K562 (cell line): ENCODE results near the gene STS. TPM values are rescaled to one million over a fixed set of nuclear protein-coding genes. Genes with fewer than 3 reads are reported as not detected.

Source experiments
- ATAC-seq: fragments of 200-7000 bp; cut with Tn5 transposase; 3 replicates; pipeline ENCODE4 v1.9.1; 2020; ENCODE audit warnings: moderate library complexity
- BruUV-seq: library from RNA; stranded (reverse); fragments of 400-500 nt; replicated peaks from 2 replicates; lab custom pipeline; 2021; lab: Mats Ljungman, UMichigan
- CTCF ChIA-PET: fragments of 300-600 bp; formaldehyde crosslinking; extraction: SDS; loops from one replicate; lab custom pipeline; 2021; ENCODE audit warnings: low intra/inter-chr PET ratio; lab: Yijun Ruan, JAX
- POLR2A ChIA-PET: fragments of 300-600, 350-650 bp; sonication (Branson Sonifier 250); formaldehyde crosslinking; extraction: SDS; loops from one replicate; lab custom pipeline; 2021; ENCODE audit warnings: antibody characterized with exemption, inconsistent platforms; lab: Yijun Ruan, JAX
- DNase-seq, 4 experiments: peaks; one replicate each; pipeline versions ENCODE4 v3.0.0 to v3.0.0-alpha.2; 2011 to 2018; ENCODE audit warnings: low spot score in 3 of 4, mixed read lengths in 3 of 4; ENCODE audit errors: extremely low read depth in 1 of 4
- FAIRE-seq: peaks from 2 replicates; lab custom pipeline; 2011; peaks lifted over from hg19 to GRCh38; lab: Jason Lieb, UNC
- H2AFZ ChIP-seq: 2 replicates; pipeline ENCODE4 v1.6.0; 2011; ENCODE audit warnings: low read depth, low read length, control low read depth, inconsistent platforms
- H3K27ac ChIP-seq: fragments of 200-600 bp; 3 replicates; pipeline ENCODE4 v1.8.0; 2011; ENCODE audit warnings: low read depth, mild to moderate bottlenecking, control low read depth, inconsistent platforms, low read length, moderate library complexity, mixed read lengths; ENCODE audit errors: extremely low read depth
- H3K27me3 ChIP-seq, 2 experiments: fragments of 300-600 bp in 1 of 2; 2 replicates in 1 of 2; 3 replicates in 1 of 2; pipeline versions ENCODE4 v1.6.0 to v1.8.0; 2011; ENCODE audit warnings: inconsistent platforms in 2 of 2, low read length in 2 of 2, mild to moderate bottlenecking in 1 of 2, mixed read lengths in 1 of 2, moderate library complexity in 1 of 2; ENCODE audit not compliant: control insufficient read depth in 2 of 2, insufficient read depth in 2 of 2
- H3K36me3 ChIP-seq: fragments of 300-600 bp; 3 replicates; pipeline ENCODE4 v1.8.0; 2011; ENCODE audit warnings: mild to moderate bottlenecking, low read length, inconsistent platforms; ENCODE audit not compliant: control insufficient read depth, insufficient read depth
- H3K4me1 ChIP-seq, 2 experiments: fragments of 200-600 bp in 1 of 2; replicated peaks in 1 of 2; 2 replicates in 1 of 2; 3 replicates in 1 of 2; pipeline versions ENCODE4 v1.5.1 to v1.8.0; 2011; ENCODE audit warnings: inconsistent platforms in 2 of 2, low read length in 2 of 2, mild to moderate bottlenecking in 1 of 2, mixed read lengths in 1 of 2, moderate library complexity in 1 of 2; ENCODE audit not compliant: control insufficient read depth in 2 of 2, insufficient read depth in 2 of 2
- H3K4me2 ChIP-seq: 2 replicates; pipeline ENCODE4 v1.6.1; 2011; ENCODE audit warnings: low read length, control low read depth, inconsistent platforms, mixed read lengths; ENCODE audit not compliant: insufficient read depth
- H3K4me3 ChIP-seq: fragments of 200-600 bp; sonication (generic), shearing (Covaris generic); 2 replicates; pipeline ENCODE4 v1.5.1; 2016; ENCODE audit warnings: control low read depth, inconsistent platforms
- H3K79me2 ChIP-seq: fragments of 200-600 bp; 3 replicates; pipeline ENCODE4 v1.8.0; 2011; ENCODE audit warnings: low read length, inconsistent platforms; ENCODE audit not compliant: control insufficient read depth, insufficient read depth
- H3K9ac ChIP-seq, 2 experiments: 2 replicates each; pipeline versions ENCODE4 v1.6.0 to v1.6.1; 2011; ENCODE audit warnings: low read depth in 2 of 2, low read length in 2 of 2, control low read depth in 1 of 2, inconsistent platforms in 1 of 2, mild to moderate bottlenecking in 1 of 2, mixed read lengths in 1 of 2; ENCODE audit not compliant: insufficient read depth in 1 of 2
- H3K9me1 ChIP-seq: one replicate; pipeline ENCODE4 v1.6.0; 2011; ENCODE audit warnings: inconsistent platforms, mild to moderate bottlenecking, low read length, moderate library complexity; ENCODE audit not compliant: control insufficient read depth, insufficient read depth
- H3K9me3 ChIP-seq: replicated peaks from 2 replicates; pipeline ENCODE4 v1.5.1; 2011; ENCODE audit warnings: low read depth, low read length, inconsistent platforms; ENCODE audit not compliant: control insufficient read depth, insufficient read depth
- H4K20me1 ChIP-seq: replicated peaks from 2 replicates; pipeline ENCODE4 v1.6.1; 2011; ENCODE audit warnings: low read length, inconsistent platforms, mixed read lengths; ENCODE audit not compliant: control insufficient read depth, insufficient read depth
- HINFP ChIP-seq: fragments of 450-650 bp; conservative IDR thresholded peaks from 2 replicates; pipeline ENCODE4 v1.6.1; 2016; ENCODE audit warnings: missing genetic modification characterization, low read depth, mild to moderate bottlenecking, control low read depth, missing compliant biosample characterization
- POLR2A ChIP-seq: fragments of 450-650 bp; conservative IDR thresholded peaks from 2 replicates; pipeline ENCODE4 v1.6.1; 2016
- RREB1 ChIP-seq: fragments of 250-450 bp; sonication (Bioruptor Pico); IDR thresholded peaks from 2 replicates; pipeline ENCODE4 v1.4.0; 2020
- SMARCA4 ChIP-seq: fragments of 450-650 bp; IDR thresholded peaks from 2 replicates; pipeline ENCODE4 v1.6.1; 2016
- TEAD2 ChIP-seq: fragments of 450-650 bp; IDR thresholded peaks from 2 replicates; pipeline ENCODE4 v1.6.1; 2016; ENCODE audit warnings: missing genetic modification characterization, control low read depth, missing compliant biosample characterization
- ZBTB7A ChIP-seq: IDR thresholded peaks from 2 replicates; pipeline ENCODE4 v1.6.1; 2011; ENCODE audit warnings: low read depth, mild to moderate bottlenecking, low read length, moderate library complexity, borderline replicate concordance; ENCODE audit not compliant: control insufficient read depth
- ZNF12 ChIP-seq: sonication (generic); formaldehyde crosslinking; IDR thresholded peaks from 2 replicates; pipeline ENCODE4 v1.4.0; 2020; ENCODE audit warnings: mild to moderate bottlenecking, missing genetic modification reagents
- ZNF224 ChIP-seq: sonication (generic); formaldehyde crosslinking; IDR thresholded peaks from 2 replicates; pipeline ENCODE4 v1.8.0; 2022; ENCODE audit warnings: mild to moderate bottlenecking, missing genetic modification reagents
- ZNF449 ChIP-seq: fragments of 250-450 bp; sonication (Bioruptor Pico); IDR thresholded peaks from 2 replicates; pipeline ENCODE4 v1.8.0; 2022; ENCODE audit warnings: moderate library complexity, mild to moderate bottlenecking, inconsistent platforms
- WGBS: fragments of 100-300 bp; shearing (Covaris generic); methylation state at CpG from one replicate; pipeline ENCODE4 v1.1.6; 2016; ENCODE audit warnings: low coverage, mixed read lengths; ENCODE audit not compliant: insufficient coverage; ENCODE audit errors: missing lambda C conversion rate; 5-methylcytosine and 5-hydroxymethylcytosine counted together
- in situ Hi-C: fragments of 300-500 bp; cut with MboI; formaldehyde crosslinking; loops from 4 replicates; pipeline ENCODE4 v1.15.0; 2018; ENCODE audit warnings: inconsistent platforms, mixed read lengths
- intact Hi-C: fragments of 100-400 bp; cut with micrococcal nuclease; formaldehyde crosslinking; loops from 2 replicates; pipeline ENCODE4 v1.14.2; 2022
- polyA plus RNA-seq, 8 experiments: library from polyadenylated mRNA; depleted of rRNA in 4 of 8; stranded (reverse) in 5 of 8; unstranded in 3 of 8; fragments of >200 nt; fragmentation: Nextera tagmentation in 2 of 8; fragmentation: Illumina TruSeq in 1 of 8; extraction: Ambion mirVana in 2 of 8; extraction: Trizol in 1 of 8; gene quantifications; 2 replicates each; pipeline versions ENCODE4 v1.2.1 to v1.2.3, GENCODE V29; 2011 to 2014; ENCODE audit warnings: inconsistent platforms in 1 of 8, missing spikeins in 1 of 8
- total RNA-seq, 7 experiments: library from RNA; depleted of rRNA in 6 of 7; stranded (reverse); fragments of >200 nt in 6 of 7; fragmentation: Illumina TruSeq in 2 of 7; extraction: Trizol in 2 of 7; gene quantifications; 2 replicates each; pipeline versions ENCODE4 v1.2.1 to v1.2.3, GENCODE V29; 2011 to 2021; ENCODE audit warnings: low replicate concordance in 1 of 7

STS gene
- total and polyA plus RNA-seq, 9 of the 15 experiments (the other 6 are each of a cell fraction or from before 2014, with no cell fraction given): 0.14 to 1.3 (median 0.63) TPM

GRCh38 chrX:7168371-7168770 is 20.9 kb downstream of the STS start:
- H3K4me1 ChIP-seq: no peaks in the 10 kb centered on the region
- H3K27ac ChIP-seq: no peak overlapping the region
- no peak for ATAC-seq
- no peaks in the 10 kb centered on the region for H3K9me1 ChIP-seq
- DNase-seq: no peak
- no TSS peak for BruUV-seq
- no peak overlapping the region for H3K9ac ChIP-seq
- CTCF ChIA-PET: no interaction called here
- H3K9me3 ChIP-seq: no peaks in the 10 kb centered on the region
- intact Hi-C loops: no loop called here
- POLR2A ChIA-PET: no interaction called here
- H3K27me3 ChIP-seq: no peaks in the 10 kb centered on the region
- no peak overlapping the region for H2AFZ ChIP-seq
- no peak overlapping the region for H3K4me2 ChIP-seq
- FAIRE-seq: no peak
- WGBS: no CpG with 5 or more reads among the region's 1 CpG
- no peaks in the 10 kb centered on the region for H3K79me2 ChIP-seq
- no peaks in the 10 kb centered on the region for H3K36me3 ChIP-seq
- TF ChIP-seq ZNF224 (CRISPR knock-in tag) (no peak), HINFP (tag) (no peak), ZBTB7A (no peak), POLR2A (no peak), TEAD2 (no peak), ZNF12 (no peak), SMARCA4 (no peak), RREB1 (CRISPR knock-in tag) (no peak), ZNF449 (CRISPR knock-in tag) (no peak)
- TF ChIP-seq, all 486 proteins: peak for 0
- in situ Hi-C loops: no loop called here
- no peak overlapping the region for H3K4me3 ChIP-seq
- no peaks in the 10 kb centered on the region for H4K20me1 ChIP-seq
